Measurements from ENCODE around the gene SPHK1. TPM values are rescaled to one million over a fixed set of nuclear protein-coding genes. Genes with fewer than 3 reads are reported as not detected.

The SPHK1 gene
- total and polyA plus RNA-seq, 3 donors from 2014 or later, result 8.0 to 17.7 (median 14.7) TPM

DNA sequence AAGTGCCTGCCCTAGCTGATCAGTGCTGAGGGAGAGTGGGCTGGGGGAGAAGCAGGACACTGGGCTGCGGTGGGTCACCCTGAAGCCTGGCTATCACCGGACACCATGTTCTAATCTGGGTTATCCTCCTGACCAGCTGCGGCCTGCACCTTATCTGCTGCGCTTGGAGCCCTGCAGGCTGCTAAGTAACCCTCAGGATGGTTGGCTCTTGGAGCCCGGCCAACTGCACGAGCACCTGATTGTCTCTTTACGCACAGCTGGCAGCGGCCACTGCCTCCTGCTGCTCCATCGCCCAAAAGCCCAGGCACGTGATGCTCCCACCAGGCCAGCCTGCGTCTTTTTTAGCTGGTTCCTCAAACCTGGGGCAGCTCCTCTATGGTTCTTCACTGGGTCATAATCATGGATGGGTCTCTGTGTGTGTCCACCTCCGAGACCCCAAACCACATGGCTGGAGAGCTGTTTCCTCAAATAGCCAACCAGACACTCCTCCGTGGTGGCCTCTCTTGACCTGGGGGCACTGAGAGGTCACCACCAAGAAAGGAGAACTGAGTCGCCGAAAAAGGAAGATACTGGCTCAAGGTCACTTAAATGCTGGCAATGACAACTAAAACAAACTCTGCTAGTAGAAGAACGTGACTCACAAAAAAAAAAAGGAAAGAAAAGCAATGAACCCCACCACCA lies 21.7 kb downstream of the SPHK1 start:
- H3K27me3 ChIP-seq, result no peaks in the 10 kb centered on the region
- TF ChIP-seq CTCF (IDR thresholded peaks at IDR 0.05), result no peak
- no peak for TF ChIP-seq POLR2A (IDR thresholded peaks at IDR 0.05)
- no peak overlapping the region for H3K4me3 ChIP-seq
- peak; percentile 75 for DNase-seq
- H3K27ac ChIP-seq, result peak overlapping the region in 1 of 2 donors; percentile 36
- no peaks in the 10 kb centered on the region for H3K9me3 ChIP-seq
- intact Hi-C loops (cut with DNase I; ENCODE audit: low total_unique reads), result no loop called here
- H3K4me1 ChIP-seq, result peaks cover 21% of the 10 kb centered on the region
- no peaks in the 10 kb centered on the region for H3K36me3 ChIP-seq (ENCODE audit: low read depth, missing control alignments)
- 32 to 34% methylated on average over 5 to 13 of the region's 16 CpGs for WGBS, 2 donors

GRCh38 chr17:76407509-76407908 lies 23.1 kb downstream of the SPHK1 start:
- 67 to 68% methylated on average over 4 of the region's 4 CpGs for WGBS, 2 donors
- Histone ChIP-seq H3K27ac (no peak overlapping the region), H3K36me3 (ENCODE audit: low read depth, missing control alignments) (no peaks in the 10 kb centered on the region), H3K4me3 (no peak overlapping the region), H3K9me3 (no peaks in the 10 kb centered on the region), H3K27me3 (no peaks in the 10 kb centered on the region), H3K4me1 (peaks cover 21% of the 10 kb centered on the region)
- DNase-seq, result no peak
- TF ChIP-seq CTCF (IDR thresholded peaks at IDR 0.05) (no peak), POLR2A (IDR thresholded peaks at IDR 0.05) (no peak)
- intact Hi-C loops (cut with DNase I; ENCODE audit: low total_unique reads), result no loop called here

DNA sequence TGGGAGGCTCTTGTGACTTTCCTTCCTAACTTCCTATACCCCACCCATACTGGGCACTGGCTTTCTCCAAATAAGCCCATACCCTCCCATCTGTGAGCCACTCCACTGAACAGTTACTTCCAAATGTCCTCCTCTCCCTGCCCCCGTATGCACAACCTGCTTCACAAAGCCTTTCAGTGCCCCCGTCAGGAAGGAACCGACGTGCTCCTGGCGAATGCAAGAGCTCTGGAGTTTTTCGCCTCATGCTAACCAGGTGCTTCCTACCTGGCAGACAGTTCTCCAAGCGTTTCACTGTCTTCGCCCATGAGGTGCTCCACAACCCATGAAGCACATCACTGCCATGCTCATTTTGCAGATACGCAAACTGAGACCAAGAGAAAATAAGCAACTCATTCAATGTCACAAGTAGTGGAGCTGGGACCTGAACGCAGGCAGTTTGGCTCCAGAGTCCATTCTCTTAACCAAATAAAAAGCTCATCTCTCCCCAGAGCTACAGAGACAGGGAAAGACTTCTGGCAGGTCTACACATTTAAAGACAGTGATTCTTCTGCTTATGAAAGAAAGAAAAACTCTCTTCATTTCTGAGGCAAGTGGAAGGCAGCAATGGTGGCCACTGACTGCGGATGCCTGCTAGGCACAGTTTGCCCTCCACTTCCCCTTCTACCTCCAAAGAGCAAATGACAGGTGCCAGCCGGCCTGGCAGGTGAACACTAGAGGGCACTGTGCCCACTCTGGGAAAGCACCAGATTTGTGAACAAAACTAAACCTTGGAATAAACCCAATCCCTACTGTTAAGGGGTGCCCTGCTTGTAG lies 23.8 kb downstream of the SPHK1 start:
- Histone ChIP-seq H3K36me3 (ENCODE audit: low read depth, missing control alignments) (no peaks in the 10 kb centered on the region), H3K27me3 (no peaks in the 10 kb centered on the region), H3K9me3 (no peaks in the 10 kb centered on the region), H3K4me1 (peaks cover 21% of the 10 kb centered on the region), H3K4me3 (no peak overlapping the region), H3K27ac (no peak overlapping the region)
- intact Hi-C loops (cut with DNase I; ENCODE audit: low total_unique reads), result no loop called here
- DNase-seq, result peak; percentile 68
- WGBS, 2 donors, result 79 to 83% methylated on average over 12 of the region's 12 CpGs
- TF ChIP-seq CTCF (IDR thresholded peaks at IDR 0.05) (peak; percentile 28 to 71 (median 47)), POLR2A (IDR thresholded peaks at IDR 0.05) (no peak)

GRCh38 chr17:76410328-76410965 lies 26.0 kb downstream of the SPHK1 start:
- Histone ChIP-seq H3K27ac (no peak overlapping the region), H3K9me3 (no peaks in the 10 kb centered on the region), H3K36me3 (ENCODE audit: low read depth, missing control alignments) (no peaks in the 10 kb centered on the region), H3K27me3 (no peaks in the 10 kb centered on the region), H3K4me3 (no peak overlapping the region), H3K4me1 (peaks cover 24% of the 10 kb centered on the region)
- TF ChIP-seq CTCF (IDR thresholded peaks at IDR 0.05), result no peak
- no peak for TF ChIP-seq POLR2A (IDR thresholded peaks at IDR 0.05)
- WGBS, 2 donors, result 87 to 95% methylated on average over 10 to 15 of the region's 15 CpGs
- intact Hi-C loops (cut with DNase I; ENCODE audit: low total_unique reads), result no loop called here
- DNase-seq, result no peak
